HG03095 (cell line): Measurements from ENCODE around the gene ATP11A.

Experiments used
- ATAC-seq: cut with Tn5 transposase; IDR thresholded peaks from one replicate; pipeline ENCODE4 v1.9.1; 2021; ENCODE audit warnings: moderate library complexity; ENCODE audit not compliant: unreplicated experiment

ATP11A gene

DNA sequence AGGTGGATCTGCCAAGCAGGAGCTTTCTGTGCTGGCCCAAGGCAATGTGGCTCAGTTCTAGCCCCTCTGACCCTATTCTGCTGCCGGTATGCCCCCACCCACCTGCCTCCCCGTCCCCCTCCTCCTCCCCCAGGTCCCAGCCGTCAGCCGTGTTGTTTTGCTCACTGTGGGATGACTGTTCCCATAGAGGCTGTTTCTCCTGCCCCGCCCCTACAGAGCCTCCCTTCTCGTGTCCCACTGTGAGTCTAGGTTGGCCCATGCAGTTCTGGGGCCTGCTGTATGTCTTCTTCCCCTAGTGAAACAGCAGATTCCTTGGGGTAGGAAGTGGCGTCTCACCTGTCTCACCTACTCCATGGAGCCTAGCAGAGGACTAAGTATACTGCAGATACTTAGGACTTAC lies 48.8 kb downstream of the ATP11A start:
- ATAC-seq = no peak

DNA sequence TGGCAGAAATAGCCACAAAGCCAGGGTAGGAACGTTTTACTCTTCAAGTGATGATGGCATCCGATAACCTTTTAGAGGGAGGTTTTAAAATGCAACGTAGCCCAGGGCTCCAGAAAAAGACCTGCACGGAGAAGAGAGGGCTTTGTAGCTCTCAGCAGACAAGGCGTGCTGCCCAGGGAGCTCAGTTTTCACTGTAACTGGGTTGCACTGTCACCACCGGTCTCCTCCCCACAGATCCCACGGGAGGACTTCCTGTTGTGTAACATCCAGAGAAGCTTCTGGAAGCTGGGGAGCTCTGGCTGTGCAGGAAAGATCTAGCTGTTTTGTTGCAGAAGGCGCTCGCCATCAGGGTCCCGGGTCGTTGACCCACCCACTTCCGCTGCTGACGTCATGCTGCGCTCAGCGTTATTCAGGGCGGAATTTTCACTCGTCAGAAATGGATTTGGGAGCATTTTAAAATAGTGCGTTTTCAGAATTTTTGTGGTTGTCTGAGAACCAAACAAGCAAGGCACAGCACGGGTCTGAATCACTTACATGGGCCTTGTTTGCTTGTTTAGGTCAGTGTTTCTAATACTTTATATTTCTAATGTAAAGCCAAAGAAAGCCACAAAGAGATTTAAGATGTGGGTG lies 50.8 kb downstream of the ATP11A start:
- ATAC-seq = no peak

DNA sequence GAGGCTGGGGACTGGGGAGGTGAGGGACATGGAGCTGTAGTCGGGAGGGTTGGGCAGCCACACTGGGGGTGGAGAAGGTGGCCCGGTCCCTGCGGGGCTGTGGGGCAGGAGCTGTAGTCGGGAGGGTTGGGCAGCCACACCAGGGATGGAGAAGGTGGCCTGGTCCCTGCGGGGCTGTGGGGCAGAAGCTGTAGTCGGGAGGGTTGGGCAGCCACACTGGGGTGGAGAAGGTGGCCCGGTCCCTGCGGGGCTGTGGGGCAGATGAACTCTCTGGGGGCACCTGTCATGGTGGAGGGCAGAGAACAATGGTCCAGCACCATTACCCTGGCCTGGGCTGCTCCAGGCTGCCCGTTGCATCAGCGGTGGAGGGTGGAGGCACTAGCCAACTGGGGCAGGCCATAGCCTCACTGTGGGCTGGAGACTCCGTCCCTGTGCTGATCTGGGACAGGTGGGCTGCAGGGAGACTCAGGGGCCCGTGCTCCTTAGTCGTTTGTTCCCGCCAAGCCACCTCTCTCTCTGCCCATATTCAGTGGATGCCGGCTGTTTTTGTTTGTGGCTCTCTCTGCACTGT lies 51.4 kb downstream of the ATP11A start:
- ATAC-seq = no peak

DNA sequence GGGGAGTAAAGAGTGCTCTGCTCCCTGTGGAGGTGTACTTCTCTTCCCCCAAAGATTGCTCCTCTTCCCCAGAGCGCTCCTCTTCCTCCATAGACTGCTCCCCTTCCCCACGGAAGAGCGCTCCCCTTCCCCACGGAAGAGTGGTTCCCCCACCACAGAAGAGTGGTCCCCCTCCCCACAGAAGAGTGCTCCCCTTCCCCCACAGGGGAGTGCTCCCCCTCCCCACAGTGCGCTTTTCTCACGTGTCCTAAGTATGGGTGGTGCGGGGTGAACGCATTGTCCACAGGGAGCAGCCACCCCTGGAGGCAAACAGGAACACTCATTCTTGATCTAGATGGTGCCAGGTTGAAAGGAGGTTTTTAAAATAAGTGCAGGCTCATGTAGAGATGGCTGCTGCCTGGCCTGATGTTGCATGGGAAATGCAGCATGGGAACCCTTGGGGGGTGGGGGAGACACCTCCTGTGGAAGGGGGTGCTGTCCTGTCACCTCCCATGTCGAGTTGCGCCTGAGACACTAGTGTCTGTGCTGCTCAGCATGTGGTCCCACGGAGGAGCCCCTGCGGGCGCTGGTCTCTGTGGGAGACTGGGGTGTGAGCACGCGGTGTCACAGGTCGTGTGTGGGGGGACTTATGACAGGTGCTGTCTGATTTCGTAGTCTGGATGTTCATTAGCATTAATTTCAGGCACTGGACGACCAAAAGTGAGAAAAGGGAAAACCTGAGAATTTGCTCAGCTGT lies 52.2 kb downstream of the ATP11A start:
- ATAC-seq = no peak

DNA sequence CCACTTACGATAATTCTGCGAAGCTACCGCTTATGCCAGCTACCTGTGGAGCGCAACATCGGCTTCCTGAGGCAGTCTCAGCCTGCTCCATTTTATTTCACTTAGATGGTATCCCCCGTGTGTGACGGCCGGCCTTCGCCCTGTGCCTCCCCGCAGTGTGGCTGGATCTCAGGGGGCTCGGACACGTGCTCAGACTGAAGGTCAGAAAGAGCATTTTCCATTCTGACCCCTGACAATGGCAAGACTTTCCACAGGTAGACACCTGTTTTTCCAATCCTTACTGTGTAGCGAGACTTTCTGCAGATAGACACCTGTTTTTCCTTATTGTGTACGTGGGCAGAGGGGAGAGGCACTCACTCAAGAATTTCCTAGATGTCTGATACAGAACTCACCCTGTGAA lies 52.7 kb downstream of the ATP11A start:
- no peak for ATAC-seq

DNA sequence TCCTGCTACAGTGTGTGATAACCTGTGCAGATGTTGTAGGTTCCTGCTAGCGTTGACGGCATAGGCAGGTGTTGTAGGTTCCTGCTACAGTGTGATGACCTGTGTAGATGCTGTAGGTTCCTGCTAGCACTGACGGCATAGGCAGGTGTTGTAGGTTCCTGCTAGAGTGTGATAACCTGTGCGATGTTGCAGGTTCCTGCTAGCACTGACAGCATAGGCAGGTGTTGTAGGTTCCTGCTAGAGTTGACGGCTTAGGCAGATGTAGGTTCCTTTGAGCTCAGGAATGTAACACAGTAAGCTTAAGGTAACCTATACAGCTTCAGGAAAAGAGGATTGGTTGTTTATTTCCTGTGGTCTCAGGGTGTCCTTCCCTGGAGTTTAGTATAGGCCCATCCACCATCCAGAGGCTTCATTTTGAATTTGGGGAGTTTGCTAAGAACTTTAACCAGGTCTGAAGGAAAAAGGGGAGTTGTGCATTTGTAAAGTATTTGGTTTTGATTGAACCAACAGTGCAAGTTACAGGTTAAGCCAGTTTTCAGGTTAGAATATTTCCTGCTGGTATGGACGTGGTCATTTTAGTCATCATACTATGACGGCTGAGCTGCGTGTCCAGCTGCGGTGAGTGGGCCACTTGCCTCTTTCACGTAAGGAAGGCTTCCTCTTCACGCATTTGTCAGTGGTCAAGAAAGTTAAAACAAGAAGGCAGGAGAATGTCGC lies 53.8 kb downstream of the ATP11A start:
- no peak for ATAC-seq

DNA sequence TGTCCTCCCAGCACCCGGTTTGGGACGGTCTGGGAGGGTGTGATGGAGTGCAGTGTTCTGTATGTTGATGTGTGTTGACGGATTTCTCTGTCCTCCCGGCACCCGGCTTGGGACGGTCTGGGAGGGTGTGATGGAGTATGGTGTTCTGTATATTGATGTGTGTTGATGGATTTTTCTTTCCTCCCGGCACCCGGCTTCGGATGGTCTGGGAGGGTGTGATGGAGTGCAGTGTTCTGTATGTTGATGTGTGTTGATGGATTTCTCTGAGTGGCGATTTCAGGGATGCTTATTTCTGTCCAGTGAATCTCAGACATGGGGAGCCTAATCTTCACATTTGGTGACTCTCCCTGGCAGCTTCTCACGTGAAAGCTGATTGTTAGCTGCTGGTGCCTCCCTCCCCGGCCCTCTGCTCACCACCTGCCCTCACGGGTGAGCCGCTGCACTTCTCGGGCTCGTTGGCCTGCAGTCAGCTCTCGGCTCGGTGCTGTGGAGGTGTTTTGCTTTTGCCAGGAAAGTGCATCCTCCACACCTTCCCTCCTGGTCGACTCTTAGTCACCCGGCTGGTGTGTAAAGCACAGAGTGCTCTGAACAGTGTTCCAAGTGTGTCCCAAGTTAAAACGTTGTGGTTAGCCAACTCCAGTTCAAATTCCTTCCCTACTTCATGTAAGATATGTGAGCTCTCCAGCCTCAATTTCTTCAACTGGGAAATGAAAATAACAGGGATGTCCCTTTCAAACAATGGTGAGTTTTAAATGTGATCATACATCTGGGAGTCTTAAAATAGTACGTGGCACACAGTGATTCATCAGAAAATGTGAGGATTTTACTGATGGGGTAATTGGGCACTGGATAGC lies 54.6 kb downstream of the ATP11A start:
- ATAC-seq = no peak

DNA sequence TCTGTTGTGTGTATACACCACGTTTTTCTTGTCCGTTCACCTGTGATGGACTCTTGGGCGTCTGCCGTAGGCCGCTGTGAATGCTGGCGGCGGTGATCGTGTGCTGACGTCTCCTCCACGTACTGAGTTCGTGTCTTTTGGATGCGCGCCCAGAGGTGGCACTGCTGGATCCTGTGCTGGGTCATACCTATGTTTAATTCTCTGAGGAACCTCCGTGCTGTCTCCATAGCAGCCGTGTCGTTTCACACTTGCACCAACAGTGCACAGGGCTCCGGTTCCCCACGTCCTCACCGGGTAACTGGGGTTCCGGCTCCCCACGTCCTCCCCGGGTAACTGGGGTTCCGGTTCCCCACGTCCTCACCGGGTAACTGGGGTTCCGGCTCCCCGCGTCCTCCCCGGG lies 56.2 kb downstream of the ATP11A start:
- ATAC-seq = no peak

DNA sequence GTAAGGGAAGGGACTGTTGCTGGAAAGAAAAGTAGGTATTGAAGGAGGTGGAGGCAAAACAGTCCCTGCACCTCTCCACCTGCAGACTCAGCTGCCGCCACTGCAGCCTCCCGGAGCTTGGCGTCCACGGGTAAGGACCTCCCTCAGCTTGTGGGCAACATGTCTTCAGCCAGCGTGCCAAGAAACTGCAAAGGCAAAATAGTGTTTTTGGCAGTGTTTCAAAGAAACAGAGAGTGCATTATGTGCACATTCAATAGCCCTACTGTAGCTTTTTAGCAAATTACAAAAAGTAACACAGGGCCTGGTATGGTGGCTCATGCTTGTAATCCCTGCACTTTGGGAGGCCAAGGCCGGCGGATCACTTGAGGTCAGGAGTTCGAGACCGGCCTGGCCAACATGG lies 57.4 kb downstream of the ATP11A start:
- ATAC-seq = no peak

DNA sequence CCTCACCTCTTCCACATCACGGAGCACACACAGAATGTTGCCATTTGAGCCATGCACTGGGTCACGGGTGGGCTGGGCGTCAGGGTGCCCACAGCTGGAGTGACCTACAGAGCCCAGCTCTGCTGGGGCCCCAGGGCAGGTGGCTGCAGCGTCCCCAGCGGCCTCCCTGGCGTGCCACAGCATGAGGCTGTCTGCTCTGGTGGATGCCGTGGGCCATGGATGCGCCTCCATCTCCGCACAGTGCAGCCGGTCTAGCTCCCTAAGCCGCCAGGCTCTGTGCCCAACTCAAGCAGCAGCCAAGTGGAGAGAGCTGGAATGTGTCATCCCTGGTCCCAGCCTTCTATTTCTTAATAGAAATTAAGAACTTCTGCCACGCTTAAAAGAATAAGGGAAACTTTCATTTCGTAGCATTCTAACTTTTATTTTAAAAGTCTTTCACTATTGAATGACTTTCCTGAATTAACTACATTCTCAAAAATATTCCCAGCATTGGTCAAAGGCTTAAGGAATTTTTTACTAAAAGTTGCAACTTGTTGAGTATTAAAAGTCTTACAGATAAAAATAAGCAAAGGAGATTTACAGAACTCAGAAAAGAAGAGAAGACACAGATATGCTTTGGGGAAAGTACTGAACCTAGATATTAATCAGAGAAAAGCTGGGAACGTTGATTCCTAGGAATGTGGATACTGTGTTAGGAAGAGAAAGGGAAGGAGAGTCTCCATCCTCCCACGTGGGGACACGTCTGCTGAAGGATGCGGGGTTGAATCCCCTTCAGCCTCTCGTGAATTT lies 59.3 kb downstream of the ATP11A start:
- no peak for ATAC-seq

DNA sequence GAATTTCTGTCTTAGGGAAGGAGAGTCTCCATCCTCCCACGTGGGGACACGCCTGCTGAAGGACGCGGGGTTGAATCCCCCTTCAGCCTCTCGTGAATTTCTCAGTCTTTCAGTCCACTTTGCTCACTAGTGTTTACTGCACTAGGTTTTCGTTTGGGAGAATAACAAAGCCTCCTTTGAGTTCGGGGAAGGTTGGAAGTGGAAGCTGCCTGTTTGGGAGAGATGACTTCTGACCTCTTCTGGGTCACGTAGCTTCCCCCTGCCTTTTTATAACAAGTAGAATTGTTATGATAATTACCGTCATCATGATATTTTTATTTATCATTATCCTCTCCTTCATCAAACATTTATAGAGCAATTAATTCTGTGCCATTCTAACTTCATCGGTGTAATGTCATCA lies 60.7 kb downstream of the ATP11A start:
- no peak for ATAC-seq

DNA sequence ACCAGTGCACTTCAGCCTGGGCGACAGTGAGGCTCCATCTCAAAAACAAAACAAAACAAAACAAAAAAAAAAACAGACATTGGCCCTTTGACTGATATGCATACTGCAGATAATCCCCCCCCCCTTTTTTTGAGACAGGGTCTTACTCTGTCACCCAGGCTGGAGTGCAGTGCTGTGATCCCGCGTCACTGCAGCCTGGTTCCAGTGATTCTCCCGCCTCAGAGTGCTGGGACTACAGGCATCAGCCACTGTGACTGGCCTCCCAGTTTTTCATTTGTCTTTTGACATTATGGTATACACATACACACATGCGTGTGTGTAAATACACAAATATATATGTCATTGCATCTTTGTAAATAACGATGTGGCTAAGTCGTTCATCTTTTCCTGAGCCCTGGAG lies 61.8 kb downstream of the ATP11A start:
- ATAC-seq = no peak

DNA sequence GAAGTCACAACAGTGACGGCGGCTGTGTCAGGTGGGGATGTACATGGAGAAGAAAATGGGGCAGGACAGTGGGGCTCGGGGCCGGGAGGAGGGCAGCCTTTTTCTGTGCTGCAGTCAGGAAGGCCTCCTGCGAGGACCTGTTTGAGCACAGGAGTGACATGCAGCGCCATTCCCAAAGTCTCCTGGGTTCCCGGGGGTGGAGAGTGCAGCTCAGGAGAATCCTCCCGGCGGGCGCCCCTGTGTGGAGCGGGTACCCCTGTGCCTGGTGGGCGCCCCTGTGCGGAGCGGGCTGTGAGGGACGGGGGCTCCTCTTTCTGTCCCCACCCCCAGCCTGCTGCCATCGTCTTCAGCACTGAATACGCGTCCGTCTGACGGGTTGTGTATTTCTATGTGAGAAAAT lies 62.4 kb downstream of the ATP11A start:
- no peak for ATAC-seq

DNA sequence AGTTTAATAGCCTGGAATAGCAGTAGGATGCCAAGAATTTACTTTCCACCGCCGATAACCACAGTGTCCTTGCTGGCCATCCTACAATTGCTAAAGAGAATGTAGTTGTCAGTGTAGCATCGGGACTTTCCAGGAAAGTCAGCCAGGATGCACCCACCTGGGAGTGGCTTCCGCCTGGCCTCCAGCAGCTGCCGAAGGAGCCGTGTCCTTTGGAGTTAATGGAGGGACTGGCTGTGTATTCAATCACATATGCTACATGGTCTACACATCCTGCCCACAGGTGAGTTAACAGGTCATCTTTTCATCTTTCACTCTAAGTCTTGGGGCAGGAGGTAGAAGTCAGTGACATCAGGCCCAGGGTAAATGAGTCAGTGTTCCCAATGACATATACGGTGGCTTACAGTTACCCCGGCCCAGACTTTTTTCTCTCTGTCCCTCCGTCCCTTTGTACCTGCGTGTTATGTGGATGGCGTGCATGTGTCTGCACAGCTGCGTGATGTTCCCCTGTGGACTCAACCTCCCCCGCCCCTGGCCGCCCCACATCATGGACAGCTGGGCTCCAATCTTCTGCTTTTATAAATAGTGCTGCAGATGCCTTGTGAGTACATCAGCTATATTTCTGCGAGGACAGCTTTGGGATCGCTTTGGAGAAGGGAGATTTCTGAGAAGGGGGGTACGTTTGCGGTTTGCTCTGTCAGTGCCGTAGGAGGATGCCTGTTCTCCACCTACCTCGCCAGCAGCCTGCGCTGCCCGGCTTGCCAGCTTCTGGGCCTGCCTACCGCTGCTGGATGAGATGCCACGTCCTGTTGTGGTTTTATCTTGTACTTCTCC lies 63.1 kb downstream of the ATP11A start:
- ATAC-seq = no peak

DNA sequence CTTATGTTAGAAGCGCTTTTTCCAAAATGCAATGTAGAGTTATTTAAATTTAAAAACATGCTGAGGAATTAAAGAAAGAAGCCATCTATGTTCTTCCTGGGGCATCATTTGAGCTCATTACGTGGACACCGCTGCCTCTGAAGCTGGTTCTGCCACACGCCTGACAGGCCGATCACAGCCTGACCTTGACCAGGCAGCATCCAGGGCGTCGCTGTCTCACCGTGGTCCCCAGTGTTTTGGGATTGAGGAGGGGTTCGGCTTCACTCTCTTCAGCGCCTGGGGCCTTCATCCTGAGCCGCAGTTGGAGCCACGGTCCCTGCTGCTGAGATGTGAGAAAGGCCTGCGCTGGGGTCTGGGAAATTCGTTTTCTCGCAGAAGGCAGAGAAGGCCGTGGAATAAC lies 64.0 kb downstream of the ATP11A start:
- no peak for ATAC-seq

DNA sequence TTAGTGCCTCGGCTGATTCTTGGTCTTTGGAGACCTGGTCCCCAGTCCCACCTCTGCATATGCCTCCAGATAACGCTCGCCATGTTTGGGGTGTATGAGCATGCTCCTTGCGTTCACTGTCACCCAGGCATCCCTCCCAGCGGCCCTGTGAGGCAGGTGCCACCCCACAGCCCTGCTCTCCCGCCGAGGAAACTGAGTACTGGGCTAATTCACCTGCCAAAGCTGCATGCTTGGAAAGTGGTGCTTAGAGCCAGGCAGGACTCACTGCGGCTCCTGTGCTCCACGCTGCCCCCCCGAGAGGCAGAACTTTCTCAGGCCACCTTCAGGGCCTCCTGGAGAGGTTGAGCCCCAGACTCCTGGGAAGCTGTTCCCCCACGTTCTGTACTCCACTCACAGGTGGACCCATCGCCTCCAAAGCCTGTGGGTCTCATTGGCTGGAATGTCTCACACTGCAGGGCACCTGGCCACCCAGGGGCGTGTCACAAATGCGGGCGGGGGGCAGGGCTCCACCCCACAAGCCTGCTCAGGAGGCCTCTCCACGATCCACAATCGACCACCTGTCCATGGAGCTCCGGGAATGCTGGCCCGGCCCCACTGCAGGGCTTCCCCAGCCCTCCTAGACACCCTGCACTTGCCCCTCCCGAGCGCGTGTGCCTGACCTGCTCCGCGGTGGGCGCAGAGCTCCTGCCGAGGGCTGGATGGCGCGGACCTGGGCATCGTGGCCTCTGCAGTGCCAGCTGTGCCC lies 64.6 kb downstream of the ATP11A start:
- no peak for ATAC-seq

DNA sequence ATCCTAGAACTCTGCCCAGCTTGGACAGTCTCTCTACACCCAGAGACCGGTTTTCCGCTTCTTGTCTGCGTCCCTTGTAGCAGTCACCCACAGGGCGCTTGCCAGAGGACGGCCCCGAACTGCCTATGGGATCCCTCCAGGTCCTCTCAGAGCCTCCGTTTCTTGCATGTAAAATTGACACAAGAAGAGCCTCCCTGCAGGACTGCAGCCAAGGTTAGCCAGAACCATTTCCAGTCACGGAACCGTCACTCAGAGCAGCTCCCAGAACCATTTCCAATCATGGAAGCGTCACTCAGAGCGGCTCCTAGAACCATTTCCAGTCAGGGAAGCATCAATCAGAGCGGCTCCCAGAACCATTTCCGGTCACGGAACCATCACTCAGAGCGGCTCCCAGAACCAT lies 65.5 kb downstream of the ATP11A start:
- ATAC-seq = no peak

DNA sequence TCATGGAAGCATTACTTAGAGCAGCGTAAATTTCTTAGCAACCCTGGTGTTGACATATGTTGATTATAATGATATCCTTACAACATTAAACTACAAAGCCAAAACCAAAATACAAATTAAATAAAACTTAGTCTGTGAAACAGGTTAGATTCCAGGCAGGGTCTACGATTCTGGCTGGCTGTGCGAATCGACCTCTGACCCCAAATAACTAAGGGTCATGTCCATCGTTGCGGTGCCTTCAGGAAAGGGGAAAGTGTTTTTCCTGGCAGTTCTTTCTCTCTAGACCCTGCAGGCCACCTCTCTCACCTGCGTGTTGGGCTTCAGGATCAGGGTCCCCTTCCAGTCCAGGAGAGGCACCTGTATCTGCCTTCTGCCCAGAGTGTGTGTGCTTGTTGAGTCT lies 66.2 kb downstream of the ATP11A start:
- ATAC-seq = no peak

DNA sequence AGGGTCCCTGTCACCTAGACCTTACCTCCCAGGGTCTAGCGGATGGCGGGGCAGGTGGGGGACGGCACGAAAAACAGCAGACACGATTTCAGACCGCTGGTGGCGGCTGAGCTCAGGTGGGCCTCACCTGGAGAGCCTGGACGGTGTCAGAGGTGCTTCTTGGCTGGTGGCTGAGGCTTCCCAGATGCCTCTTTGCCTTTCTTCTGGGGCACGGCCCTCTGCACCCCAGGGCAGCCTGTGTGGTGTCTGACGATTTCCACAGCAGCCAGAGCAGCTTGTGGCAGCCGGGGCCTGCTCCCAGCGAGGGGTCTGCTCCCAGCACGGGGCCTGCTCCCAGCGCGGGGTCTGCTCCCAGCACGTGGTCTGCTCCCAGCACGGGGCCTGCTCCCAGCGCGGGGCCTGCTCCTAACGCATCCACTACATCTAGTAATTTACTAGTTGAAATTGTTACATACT lies 66.7 kb downstream of the ATP11A start:
- no peak for ATAC-seq
